K562 (cell line): ENCODE data around the gene SLC16A6. TPM values are rescaled to one million over a fixed set of nuclear protein-coding genes. Genes with fewer than 3 reads are reported as not detected.

Source experiments
- ATAC-seq: fragments of 200-7000 bp; cut with Tn5 transposase; 3 replicates; pipeline ENCODE4 v1.9.1; 2020; ENCODE audit warnings: moderate library complexity
- BruUV-seq: library from RNA; stranded (reverse); fragments of 400-500 nt; replicated peaks from 2 replicates; lab custom pipeline; 2021; lab: Mats Ljungman, UMichigan
- CTCF ChIA-PET: fragments of 300-600 bp; formaldehyde crosslinking; extraction: SDS; loops from one replicate; lab custom pipeline; 2021; ENCODE audit warnings: low intra/inter-chr PET ratio; lab: Yijun Ruan, JAX
- POLR2A ChIA-PET: fragments of 300-600, 350-650 bp; sonication (Branson Sonifier 250); formaldehyde crosslinking; extraction: SDS; loops from one replicate; lab custom pipeline; 2021; ENCODE audit warnings: antibody characterized with exemption, inconsistent platforms; lab: Yijun Ruan, JAX
- DNase-seq, 4 experiments: peaks; one replicate each; pipeline versions ENCODE4 v3.0.0 to v3.0.0-alpha.2; 2011 to 2018; ENCODE audit warnings: low spot score in 3 of 4, mixed read lengths in 3 of 4; ENCODE audit errors: extremely low read depth in 1 of 4
- FAIRE-seq: peaks from 2 replicates; lab custom pipeline; 2011; peaks lifted over from hg19 to GRCh38; lab: Jason Lieb, UNC
- H2AFZ ChIP-seq: 2 replicates; pipeline ENCODE4 v1.6.0; 2011; ENCODE audit warnings: low read depth, low read length, control low read depth, inconsistent platforms
- H3K27ac ChIP-seq: fragments of 200-600 bp; 3 replicates; pipeline ENCODE4 v1.8.0; 2011; ENCODE audit warnings: low read depth, mild to moderate bottlenecking, control low read depth, inconsistent platforms, low read length, moderate library complexity, mixed read lengths; ENCODE audit errors: extremely low read depth
- H3K27me3 ChIP-seq, 2 experiments: fragments of 300-600 bp in 1 of 2; 2 replicates in 1 of 2; 3 replicates in 1 of 2; pipeline versions ENCODE4 v1.6.0 to v1.8.0; 2011; ENCODE audit warnings: inconsistent platforms in 2 of 2, low read length in 2 of 2, mild to moderate bottlenecking in 1 of 2, mixed read lengths in 1 of 2, moderate library complexity in 1 of 2; ENCODE audit not compliant: control insufficient read depth in 2 of 2, insufficient read depth in 2 of 2
- H3K36me3 ChIP-seq: fragments of 300-600 bp; 3 replicates; pipeline ENCODE4 v1.8.0; 2011; ENCODE audit warnings: mild to moderate bottlenecking, low read length, inconsistent platforms; ENCODE audit not compliant: control insufficient read depth, insufficient read depth
- H3K4me1 ChIP-seq, 2 experiments: fragments of 200-600 bp in 1 of 2; replicated peaks in 1 of 2; 2 replicates in 1 of 2; 3 replicates in 1 of 2; pipeline versions ENCODE4 v1.5.1 to v1.8.0; 2011; ENCODE audit warnings: inconsistent platforms in 2 of 2, low read length in 2 of 2, mild to moderate bottlenecking in 1 of 2, mixed read lengths in 1 of 2, moderate library complexity in 1 of 2; ENCODE audit not compliant: control insufficient read depth in 2 of 2, insufficient read depth in 2 of 2
- H3K4me2 ChIP-seq: 2 replicates; pipeline ENCODE4 v1.6.1; 2011; ENCODE audit warnings: low read length, control low read depth, inconsistent platforms, mixed read lengths; ENCODE audit not compliant: insufficient read depth
- H3K4me3 ChIP-seq: fragments of 200-600 bp; sonication (generic), shearing (Covaris generic); 2 replicates; pipeline ENCODE4 v1.5.1; 2016; ENCODE audit warnings: control low read depth, inconsistent platforms
- H3K79me2 ChIP-seq: fragments of 200-600 bp; 3 replicates; pipeline ENCODE4 v1.8.0; 2011; ENCODE audit warnings: low read length, inconsistent platforms; ENCODE audit not compliant: control insufficient read depth, insufficient read depth
- H3K9ac ChIP-seq, 2 experiments: 2 replicates each; pipeline versions ENCODE4 v1.6.0 to v1.6.1; 2011; ENCODE audit warnings: low read depth in 2 of 2, low read length in 2 of 2, control low read depth in 1 of 2, inconsistent platforms in 1 of 2, mild to moderate bottlenecking in 1 of 2, mixed read lengths in 1 of 2; ENCODE audit not compliant: insufficient read depth in 1 of 2
- H3K9me1 ChIP-seq: one replicate; pipeline ENCODE4 v1.6.0; 2011; ENCODE audit warnings: inconsistent platforms, mild to moderate bottlenecking, low read length, moderate library complexity; ENCODE audit not compliant: control insufficient read depth, insufficient read depth
- H3K9me3 ChIP-seq: replicated peaks from 2 replicates; pipeline ENCODE4 v1.5.1; 2011; ENCODE audit warnings: low read depth, low read length, inconsistent platforms; ENCODE audit not compliant: control insufficient read depth, insufficient read depth
- H4K20me1 ChIP-seq: replicated peaks from 2 replicates; pipeline ENCODE4 v1.6.1; 2011; ENCODE audit warnings: low read length, inconsistent platforms, mixed read lengths; ENCODE audit not compliant: control insufficient read depth, insufficient read depth
- DMBX1 ChIP-seq: fragments of 250-450 bp; sonication (Bioruptor Pico); IDR thresholded peaks from 2 replicates; pipeline ENCODE4 v1.8.0; 2022; ENCODE audit warnings: inconsistent platforms, mild to moderate bottlenecking, moderate library complexity, borderline replicate concordance
- E2F6 ChIP-seq, 2 experiments: IDR thresholded peaks; 2 replicates each; pipeline ENCODE4 v1.6.1; 2011; ENCODE audit warnings: borderline replicate concordance in 1 of 2, control low read depth in 1 of 2, low read depth in 1 of 2, low read length in 1 of 2, mild to moderate bottlenecking in 1 of 2, mixed read lengths in 1 of 2, moderate library complexity in 1 of 2; ENCODE audit not compliant: insufficient read depth in 1 of 2, insufficient read length in 1 of 2, poor library complexity in 1 of 2, severe bottlenecking in 1 of 2; ENCODE audit errors: extremely low read depth in 1 of 2
- GABPB1 ChIP-seq: sonication (generic); formaldehyde crosslinking; IDR thresholded peaks from 2 replicates; pipeline ENCODE4 v1.8.0; 2022; ENCODE audit warnings: mild to moderate bottlenecking, missing genetic modification reagents
- GMEB1 ChIP-seq: fragments of 250-450 bp; sonication (Bioruptor Pico); IDR thresholded peaks from 2 replicates; pipeline ENCODE4 v1.4.0; 2020; ENCODE audit warnings: mild to moderate bottlenecking
- HCFC1 ChIP-seq: IDR thresholded peaks from 2 replicates; pipeline ENCODE4 v1.6.1; 2012; ENCODE audit warnings: low read depth, low read length, improper control_type of control experiment
- HNRNPLL ChIP-seq: fragments of 200-400 bp; formaldehyde crosslinking; IDR thresholded peaks from 2 replicates; pipeline ENCODE4 v1.6.1; 2017; ENCODE audit warnings: low read length, low read depth, mild to moderate bottlenecking; ENCODE audit not compliant: poor library complexity, severe bottlenecking
- MTA3 ChIP-seq: fragments of 450-650 bp; formaldehyde crosslinking; IDR thresholded peaks from 2 replicates; pipeline ENCODE4 v1.6.1; 2017; ENCODE audit warnings: mild to moderate bottlenecking, borderline replicate concordance
- NR2C1 ChIP-seq, 2 experiments: fragments of 450-650 bp; IDR thresholded peaks; 2 replicates each; pipeline ENCODE4 v1.6.1; 2017; ENCODE audit warnings: mild to moderate bottlenecking in 2 of 2, antibody characterized with exemption in 1 of 2, inconsistent platforms in 1 of 2, missing compliant biosample characterization in 1 of 2, missing genetic modification characterization in 1 of 2
- ZNF609 ChIP-seq: sonication (generic); formaldehyde crosslinking; IDR thresholded peaks from 2 replicates; pipeline ENCODE4 v1.8.1; 2023; ENCODE audit warnings: missing genetic modification reagents, mild to moderate bottlenecking, borderline replicate concordance
- ZNF644 ChIP-seq: fragments of 200-800 bp; sonication (Bioruptor generic); IDR thresholded peaks from 2 replicates; pipeline ENCODE4 v1.6.1; 2016; ENCODE audit warnings: low read depth, missing genetic modification characterization, missing compliant biosample characterization
- WGBS: fragments of 100-300 bp; shearing (Covaris generic); methylation state at CpG from one replicate; pipeline ENCODE4 v1.1.6; 2016; ENCODE audit warnings: low coverage, mixed read lengths; ENCODE audit not compliant: insufficient coverage; ENCODE audit errors: missing lambda C conversion rate; 5-methylcytosine and 5-hydroxymethylcytosine counted together
- in situ Hi-C: fragments of 300-500 bp; cut with MboI; formaldehyde crosslinking; loops from 4 replicates; pipeline ENCODE4 v1.15.0; 2018; ENCODE audit warnings: inconsistent platforms, mixed read lengths
- intact Hi-C: fragments of 100-400 bp; cut with micrococcal nuclease; formaldehyde crosslinking; loops from 2 replicates; pipeline ENCODE4 v1.14.2; 2022
- polyA plus RNA-seq, 8 experiments: library from polyadenylated mRNA; depleted of rRNA in 4 of 8; stranded (reverse) in 5 of 8; unstranded in 3 of 8; fragments of >200 nt; fragmentation: Nextera tagmentation in 2 of 8; fragmentation: Illumina TruSeq in 1 of 8; extraction: Ambion mirVana in 2 of 8; extraction: Trizol in 1 of 8; gene quantifications; 2 replicates each; pipeline versions ENCODE4 v1.2.1 to v1.2.3, GENCODE V29; 2011 to 2014; ENCODE audit warnings: inconsistent platforms in 1 of 8, missing spikeins in 1 of 8
- total RNA-seq, 7 experiments: library from RNA; depleted of rRNA in 6 of 7; stranded (reverse); fragments of >200 nt in 6 of 7; fragmentation: Illumina TruSeq in 2 of 7; extraction: Trizol in 2 of 7; gene quantifications; 2 replicates each; pipeline versions ENCODE4 v1.2.1 to v1.2.3, GENCODE V29; 2011 to 2021; ENCODE audit warnings: low replicate concordance in 1 of 7

Gene SLC16A6
- total and polyA plus RNA-seq, 9 of the 15 experiments (the other 6 are each of a cell fraction or from before 2014, with no cell fraction given): 0.05 to 0.31 (median 0.15) TPM

GRCh38 chr17:68238164-68238870 lies 52.6 kb downstream of the SLC16A6 start:
- no peak overlapping the region for H3K27ac ChIP-seq
- BruUV-seq: no TSS peak
- TF ChIP-seq GMEB1 (CRISPR knock-in tag): no peak
- no peak for TF ChIP-seq NR2C1 (IDR thresholded peaks at IDR 0.05)
- no peak for TF ChIP-seq NR2C1 (tag; IDR thresholded peaks at IDR 0.05)
- TF ChIP-seq DMBX1 (CRISPR knock-in tag): no peak
- TF ChIP-seq ZNF609 (CRISPR knock-in tag): no peak
- TF ChIP-seq GABPB1 (CRISPR knock-in tag): no peak
- no peak for TF ChIP-seq ZNF644 (tag)
- TF ChIP-seq HNRNPLL: no peak
- TF ChIP-seq MTA3: no peak
- no peak for TF ChIP-seq HCFC1
- no peak for TF ChIP-seq E2F6 (IDR thresholded peaks at IDR 0.05; ENCODE audit: borderline replicate concordance in 1 of 2, extremely low read depth in 1 of 2, insufficient read depth in 1 of 2, insufficient read length in 1 of 2, low read depth in 1 of 2, low read length in 1 of 2, poor library complexity in 1 of 2, severe bottlenecking in 1 of 2)

More at GRCh38 chr17:68238164-68238870, 52.6 kb downstream of the SLC16A6 start:
- ATAC-seq: no peak
- no peaks in the 10 kb centered on the region for H3K9me1 ChIP-seq
- intact Hi-C loops (no loop called here), in situ Hi-C loops (no loop called here)
- no peaks in the 10 kb centered on the region for H3K27me3 ChIP-seq
- no peaks in the 10 kb centered on the region for H3K36me3 ChIP-seq
- no peak overlapping the region for H3K4me2 ChIP-seq
- H3K79me2 ChIP-seq: no peaks in the 10 kb centered on the region
- H3K9me3 ChIP-seq: no peaks in the 10 kb centered on the region
- 11% methylated on average over 3 of the region's 3 CpGs for WGBS
- H2AFZ ChIP-seq: no peak overlapping the region
- ChIA-PET CTCF (no interaction called here), POLR2A (no interaction called here)
- H3K9ac ChIP-seq: no peak overlapping the region
- H4K20me1 ChIP-seq: no peaks in the 10 kb centered on the region
- no peaks in the 10 kb centered on the region; a peak in 1 of 5 replicates for H3K4me1 ChIP-seq
- FAIRE-seq: no peak
- no peak overlapping the region for H3K4me3 ChIP-seq
- DNase-seq: no peak
